Activated gamma-delta T cell treated with anti-CD3 and anti-CD28 coated beads, Interleukin-2, amount 50 U/mL, for 16 hours (primary cell): ENCODE results near the gene COL4A4.

Source experiments
- DNase-seq: peaks from one replicate; pipeline ENCODE4 v3.0.0-alpha.2; 2020; ENCODE audit warnings: low read depth

The COL4A4 gene

GRCh38 chr2:227029426-227030105 is 134.4 kb downstream of the COL4A4 start:
- no peak for DNase-seq

GRCh38 chr2:227025510-227025909 is 138.5 kb downstream of the COL4A4 start:
- DNase-seq, result no peak

- no peak for DNase-seq
Measured at GRCh38 chr2:227022608-227023007, 141.4 kb downstream of the COL4A4 start.

GRCh38 chr2:227020416-227020815 is 143.6 kb downstream of the COL4A4 start:
- DNase-seq, result no peak

- DNase-seq, result no peak
Measured at GRCh38 chr2:227016894-227017293, 147.1 kb downstream of the COL4A4 start.

GRCh38 chr2:227013881-227014280 is 150.1 kb downstream of the COL4A4 start:
- no peak for DNase-seq

GRCh38 chr2:227013330-227013729 is 150.7 kb downstream of the COL4A4 start:
- DNase-seq, result no peak

GRCh38 chr2:227010433-227010832 is 153.6 kb downstream of the COL4A4 start:
- no peak for DNase-seq

GRCh38 chr2:227007940-227008339 is 156.1 kb downstream of the COL4A4 start:
- no peak for DNase-seq

- DNase-seq, result no peak
Measured at GRCh38 chr2:227007148-227007547, 156.9 kb downstream of the COL4A4 start.

- no peak for DNase-seq
Measured at GRCh38 chr2:227006189-227006897, 157.7 kb downstream of the COL4A4 start.

GRCh38 chr2:227004482-227004881 is 159.5 kb downstream of the COL4A4 start:
- no peak for DNase-seq

GRCh38 chr2:227000123-227000522 is 163.9 kb downstream of the COL4A4 start:
- DNase-seq, result no peak

GRCh38 chr2:226999661-227000060 is 164.3 kb downstream of the COL4A4 start:
- no peak for DNase-seq

- no peak for DNase-seq
Measured at GRCh38 chr2:226995625-226996041, 168.4 kb downstream of the COL4A4 start.

GRCh38 chr2:226994775-226995174 is 169.2 kb downstream of the COL4A4 start:
- DNase-seq, result no peak

- no peak for DNase-seq
Measured at GRCh38 chr2:226993171-226993570, 170.8 kb downstream of the COL4A4 start.

GRCh38 chr2:226991663-226992062 is 172.3 kb downstream of the COL4A4 start:
- DNase-seq, result no peak

- no peak for DNase-seq
Measured at GRCh38 chr2:226985583-226985946, 178.4 kb downstream of the COL4A4 start.

- no peak for DNase-seq
Measured at GRCh38 chr2:226984750-226985582, 179.0 kb downstream of the COL4A4 start.

- DNase-seq, result no peak
Measured at GRCh38 chr2:226983895-226984749, 179.9 kb downstream of the COL4A4 start.

GRCh38 chr2:226981791-226982326 is 182.1 kb downstream of the COL4A4 start:
- DNase-seq, result no peak
